Renal pelvis (tissue), 12 donors: ENCODE results near the gene AREL1. TPM values are rescaled to one million over a fixed set of nuclear protein-coding genes. Genes with fewer than 3 reads are reported as not detected.
"Not testable (repeated sequence)": the region's sequence is repeated elsewhere in the genome, so short reads cannot be mapped to it uniquely, and the experiment has no call there.

ENCODE experiments used
- DNase-seq: peaks from one replicate; pipeline ENCODE4 v3.0.0-alpha.2; 2013
- long read RNA-seq, 16 experiments: transcript quantifications; one replicate each; lab custom pipeline, GENCODE V29; 2026
- polyA plus RNA-seq, 3 donors: library from polyadenylated mRNA; unstranded; fragments of 120-200 nt; gene quantifications; one replicate each; pipeline ENCODE4 v1.2.1, GENCODE V29; 2013; ENCODE audit not compliant: insufficient read length in 3 of 3

AREL1 gene, protein sequence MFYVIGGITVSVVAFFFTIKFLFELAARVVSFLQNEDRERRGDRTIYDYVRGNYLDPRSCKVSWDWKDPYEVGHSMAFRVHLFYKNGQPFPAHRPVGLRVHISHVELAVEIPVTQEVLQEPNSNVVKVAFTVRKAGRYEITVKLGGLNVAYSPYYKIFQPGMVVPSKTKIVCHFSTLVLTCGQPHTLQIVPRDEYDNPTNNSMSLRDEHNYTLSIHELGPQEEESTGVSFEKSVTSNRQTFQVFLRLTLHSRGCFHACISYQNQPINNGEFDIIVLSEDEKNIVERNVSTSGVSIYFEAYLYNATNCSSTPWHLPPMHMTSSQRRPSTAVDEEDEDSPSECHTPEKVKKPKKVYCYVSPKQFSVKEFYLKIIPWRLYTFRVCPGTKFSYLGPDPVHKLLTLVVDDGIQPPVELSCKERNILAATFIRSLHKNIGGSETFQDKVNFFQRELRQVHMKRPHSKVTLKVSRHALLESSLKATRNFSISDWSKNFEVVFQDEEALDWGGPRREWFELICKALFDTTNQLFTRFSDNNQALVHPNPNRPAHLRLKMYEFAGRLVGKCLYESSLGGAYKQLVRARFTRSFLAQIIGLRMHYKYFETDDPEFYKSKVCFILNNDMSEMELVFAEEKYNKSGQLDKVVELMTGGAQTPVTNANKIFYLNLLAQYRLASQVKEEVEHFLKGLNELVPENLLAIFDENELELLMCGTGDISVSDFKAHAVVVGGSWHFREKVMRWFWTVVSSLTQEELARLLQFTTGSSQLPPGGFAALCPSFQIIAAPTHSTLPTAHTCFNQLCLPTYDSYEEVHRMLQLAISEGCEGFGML
- 10 to 100 TPM; 33.1 to 38.4 (median 33.3) TPM for polyA plus RNA-seq
- long read RNA-seq, donor 1, full-length matches to known transcripts = 1 of 1 reads
- long read RNA-seq, donor 1, partial matches to known transcripts = 0 of 1 reads
- long read RNA-seq, donor 1, other reads (novel, unspliced or antisense) = 0 of 1 reads
- long read RNA-seq, donor 2 = 0 reads
- long read RNA-seq, donor 3 = 0 reads
- long read RNA-seq, donor 4 = 0 reads
- long read RNA-seq, donor 5 = 0 reads
- long read RNA-seq, donor 6 = 0 reads
- long read RNA-seq, donor 7 = 0 reads
- long read RNA-seq, donor 8, partial matches to known transcripts = 0 of 1 reads
- long read RNA-seq, donor 8, other reads (novel, unspliced or antisense) = 0 of 1 reads
- long read RNA-seq, donor 9, partial matches to known transcripts = 0 of 1 reads
- long read RNA-seq, donor 9, other reads (novel, unspliced or antisense) = 0 of 1 reads
- long read RNA-seq, donor 10, partial matches to known transcripts = 0 of 1 reads
- long read RNA-seq, donor 10, other reads (novel, unspliced or antisense) = 0 of 1 reads
- long read RNA-seq, donor 11 = 0 reads
- long read RNA-seq, donor 12, full-length matches to known transcripts = 1 of 1 reads
- long read RNA-seq, donor 12, partial matches to known transcripts = 0 of 1 reads
- long read RNA-seq, donor 12, other reads (novel, unspliced or antisense) = 0 of 1 reads
- long read RNA-seq, donor 13 = 0 reads
- long read RNA-seq, donor 14 = 0 reads
- long read RNA-seq, donor 15 = 0 reads
- long read RNA-seq, donor 16 = 0 reads

GRCh38 chr14:74712499-74713394 lies at the start of gene AREL1, which contains the start of gene FCF1:
Gene AREL1 (minus strand): TSS chr14:74713080. CDS start chr14:74685615, 27,465 bp downstream.
Gene FCF1 (plus strand): TSS chr14:74713144. CDS start chr14:74713198, 54 bp downstream.
- DNase-seq = peak; percentile 94

DNA sequence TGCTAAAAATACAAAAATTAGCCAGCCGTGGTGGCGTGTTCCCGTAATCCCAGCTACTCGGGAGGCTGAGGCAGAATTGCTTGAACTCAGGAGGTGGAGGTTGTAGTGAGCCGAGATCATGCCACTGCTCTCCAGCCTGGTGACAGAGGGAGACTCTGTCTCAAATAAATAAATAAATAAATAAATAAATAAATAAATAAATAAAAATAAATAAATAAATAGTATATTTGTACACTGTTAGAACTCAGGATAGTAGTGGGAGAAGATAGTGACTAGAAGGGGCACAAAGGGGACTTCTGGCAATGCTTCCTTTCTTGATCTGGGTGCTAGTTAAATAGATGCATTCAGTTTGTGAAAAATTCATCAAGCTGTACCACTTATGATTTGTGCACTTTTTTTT lies 45.6 kb upstream of the AREL1 start:
- DNase-seq = not testable (repeated sequence)

DNA sequence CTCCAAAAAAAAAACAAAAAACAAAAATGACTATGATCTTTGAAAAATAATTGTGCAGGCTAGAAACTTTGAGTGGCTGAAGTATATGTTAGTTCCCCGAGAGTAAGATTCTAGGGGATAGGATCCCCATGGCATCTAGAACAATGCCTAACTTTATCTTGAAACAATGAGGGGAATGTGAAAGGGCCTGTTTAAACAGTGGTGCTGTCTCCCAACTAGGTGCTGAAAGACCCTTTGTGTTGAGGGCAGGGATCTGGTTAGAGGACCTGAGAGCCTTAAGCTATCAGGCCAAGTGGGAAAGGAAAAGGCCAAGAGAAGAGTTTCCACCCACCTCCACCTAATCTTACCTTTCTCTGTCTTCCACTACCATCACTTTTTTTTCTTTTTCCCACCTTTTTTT lies 43.4 kb upstream of the AREL1 start:
- no peak for DNase-seq

DNA sequence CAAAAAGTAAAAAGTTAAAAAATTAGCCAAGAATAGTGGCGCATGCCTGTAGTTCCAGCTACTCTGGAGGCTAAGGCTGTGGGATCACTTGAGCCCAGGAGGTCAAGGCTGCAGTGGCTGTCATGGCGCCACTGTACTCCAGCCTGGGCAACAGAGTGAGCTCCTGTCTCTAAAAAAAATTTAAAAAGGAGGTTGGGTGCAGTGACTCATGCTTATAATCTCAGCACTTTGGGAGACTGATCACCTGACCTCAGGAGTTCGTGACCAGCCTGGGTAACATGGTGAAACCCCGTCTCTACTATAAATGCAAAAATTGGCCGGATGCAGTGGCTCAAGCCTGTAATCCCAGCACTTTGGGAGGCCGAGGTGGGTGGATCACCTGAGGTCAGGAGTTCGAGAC lies 42.0 kb upstream of the AREL1 start:
- DNase-seq = no peak

DNA sequence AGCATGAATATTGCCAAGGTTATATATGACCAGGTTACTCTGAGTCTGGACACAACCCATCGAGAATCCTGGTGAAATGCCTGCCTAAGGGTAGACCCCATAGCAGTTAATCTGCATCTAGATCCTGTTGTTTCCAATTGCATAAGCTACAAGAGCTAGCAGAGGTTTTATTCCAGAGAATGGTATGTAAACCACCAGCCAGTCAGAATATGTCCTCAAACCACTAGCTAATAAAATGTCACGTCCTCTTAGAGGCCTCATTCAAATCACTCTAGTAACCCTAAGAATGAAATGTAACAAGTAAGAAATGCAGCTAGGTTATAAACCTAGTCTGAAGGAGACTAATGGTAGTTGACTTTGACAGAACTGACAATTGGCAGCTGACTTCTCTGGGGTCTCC lies 41.3 kb upstream of the AREL1 start:
- DNase-seq = no peak

GRCh38 chr14:74747237-74747636 lies 34.4 kb upstream of the AREL1 start:
- DNase-seq = no peak

GRCh38 chr14:74739293-74740030 lies 26.6 kb upstream of the AREL1 start:
- DNase-seq = no peak

DNA sequence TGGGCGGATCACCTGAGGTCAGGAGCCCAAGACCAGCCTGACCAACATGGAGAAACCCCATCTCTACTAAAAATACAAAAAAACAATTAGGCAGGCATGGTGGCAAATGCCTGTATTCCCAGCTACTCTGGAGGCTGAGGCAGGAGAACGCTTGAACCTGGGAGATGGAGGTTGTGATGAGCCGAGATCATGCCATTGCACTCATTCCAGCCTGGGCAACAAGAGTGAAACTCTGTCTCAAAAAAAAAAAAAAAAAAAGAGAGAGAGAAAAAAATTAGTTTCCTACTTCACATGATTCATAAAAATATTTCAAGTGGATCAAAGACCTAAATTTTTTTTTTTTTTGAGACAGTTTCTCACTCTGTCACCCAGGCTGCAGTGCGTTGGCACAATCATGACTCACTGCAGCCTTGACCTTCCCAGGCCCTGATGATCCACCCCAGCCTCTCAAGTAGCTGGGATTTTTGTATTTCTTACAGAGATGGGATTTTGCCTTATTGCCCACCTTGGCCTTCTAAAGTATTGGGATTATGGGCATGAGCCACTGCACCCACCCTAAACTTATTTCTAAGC lies 25.0 kb upstream of the AREL1 start:
- no peak for DNase-seq

DNA sequence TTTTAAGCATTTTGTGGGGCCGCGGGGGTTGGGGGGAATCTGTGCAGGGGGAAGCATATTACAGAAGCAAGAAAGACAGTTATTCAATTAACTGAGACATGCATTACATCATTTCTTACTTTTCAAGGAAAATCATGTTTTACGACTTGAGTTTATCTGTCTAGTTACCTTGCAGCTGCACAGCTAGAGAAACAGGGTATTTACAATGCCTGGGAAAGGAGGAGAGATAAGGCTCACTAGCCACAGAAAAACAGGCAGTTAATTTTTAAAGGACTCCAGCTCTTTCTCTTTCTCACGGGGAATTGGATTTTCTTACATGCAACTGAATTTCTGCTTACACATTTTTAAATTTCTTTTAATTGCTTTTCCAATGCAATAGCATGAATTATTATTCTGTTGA lies 22.2 kb upstream of the AREL1 start:
- no peak for DNase-seq

- DNase-seq = no peak
Observed at GRCh38 chr14:74733221-74733620, 20.3 kb upstream of the AREL1 start.

DNA sequence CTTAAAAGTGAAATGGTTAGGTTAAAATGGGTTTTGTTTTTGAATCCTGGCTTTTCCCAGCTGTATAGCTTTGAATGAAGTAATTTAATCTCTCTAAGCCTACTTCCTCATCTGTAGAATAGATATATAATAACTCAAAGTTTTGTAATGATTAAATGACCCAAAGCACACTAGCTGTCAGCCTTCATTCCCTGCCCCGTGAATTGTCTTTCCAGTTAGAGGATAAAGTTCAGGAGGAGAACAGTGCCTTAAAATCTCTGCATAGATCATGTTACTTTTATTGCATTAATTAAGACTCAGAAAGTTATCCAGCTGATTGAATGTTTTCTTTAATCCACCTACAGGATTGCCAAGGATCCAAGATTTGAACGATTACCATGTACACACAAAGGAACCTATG lies 19.5 kb upstream of the AREL1 start:
- no peak for DNase-seq

DNA sequence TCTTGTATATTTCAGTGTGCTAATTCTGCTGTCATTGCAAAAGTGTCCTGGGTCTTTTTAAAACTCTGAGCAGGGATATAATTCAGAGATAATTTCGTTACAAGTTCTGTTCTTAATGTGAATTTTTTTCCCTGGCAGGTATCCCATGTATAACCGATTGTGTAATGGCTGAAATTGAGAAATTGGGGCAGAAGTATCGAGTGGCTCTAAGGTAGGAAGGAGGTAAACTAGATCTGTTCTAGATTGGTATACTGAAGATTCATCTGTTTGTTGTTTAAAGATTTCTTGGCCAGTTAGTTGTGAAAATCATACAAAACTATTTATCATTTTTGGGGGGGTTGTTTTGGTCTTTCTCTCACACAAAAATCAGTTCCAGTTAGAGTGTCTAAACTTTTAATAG lies 10.3 kb upstream of the AREL1 start:
- DNase-seq = no peak

DNA sequence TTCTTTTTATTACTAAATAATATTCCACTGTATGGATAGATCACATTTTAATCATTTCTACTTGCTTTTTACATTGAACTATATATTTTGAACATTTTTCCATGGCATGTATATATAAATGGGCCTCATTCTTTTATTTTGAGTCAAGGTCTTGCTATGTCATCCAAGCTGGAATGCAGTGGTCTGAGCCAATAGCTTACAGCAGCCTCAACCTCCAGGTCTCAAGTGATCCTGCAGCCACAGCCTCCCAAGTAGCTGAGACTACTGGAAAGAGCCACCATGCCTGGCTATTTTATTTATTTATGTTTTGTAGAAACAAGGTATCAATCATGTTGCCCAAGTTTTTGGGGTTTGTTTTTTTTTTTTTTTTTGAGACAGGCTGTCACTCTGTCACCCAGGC lies 7.6 kb upstream of the AREL1 start:
- no peak for DNase-seq

- DNase-seq = no peak
Observed at GRCh38 chr14:74713395-74713735, 485 bp upstream of the AREL1 start.

GRCh38 chr14:74711651-74712050 lies 1.2 kb downstream of the AREL1 start:
- no peak for DNase-seq

DNA sequence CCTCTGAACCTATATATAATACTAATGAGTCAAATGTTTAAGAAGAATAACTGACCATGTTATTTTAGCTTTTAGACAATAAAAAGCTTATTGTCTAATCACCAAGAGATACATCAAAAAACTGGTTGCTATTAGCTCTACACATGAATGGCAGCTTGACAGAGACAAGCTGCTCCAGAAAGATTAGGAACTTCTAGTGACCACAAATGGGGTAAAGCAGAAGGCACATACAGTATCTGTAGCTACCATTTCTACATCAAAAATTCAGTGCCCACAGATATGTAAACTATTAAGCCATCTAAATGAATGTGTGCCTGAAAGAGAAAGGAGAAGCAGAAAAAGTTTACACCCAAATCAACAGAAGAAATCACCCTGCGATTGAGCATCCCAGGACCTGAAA lies 2.4 kb downstream of the AREL1 start:
- no peak for DNase-seq

GRCh38 chr14:74705613-74706500 lies 7.0 kb downstream of the AREL1 start:
- DNase-seq = no peak

DNA sequence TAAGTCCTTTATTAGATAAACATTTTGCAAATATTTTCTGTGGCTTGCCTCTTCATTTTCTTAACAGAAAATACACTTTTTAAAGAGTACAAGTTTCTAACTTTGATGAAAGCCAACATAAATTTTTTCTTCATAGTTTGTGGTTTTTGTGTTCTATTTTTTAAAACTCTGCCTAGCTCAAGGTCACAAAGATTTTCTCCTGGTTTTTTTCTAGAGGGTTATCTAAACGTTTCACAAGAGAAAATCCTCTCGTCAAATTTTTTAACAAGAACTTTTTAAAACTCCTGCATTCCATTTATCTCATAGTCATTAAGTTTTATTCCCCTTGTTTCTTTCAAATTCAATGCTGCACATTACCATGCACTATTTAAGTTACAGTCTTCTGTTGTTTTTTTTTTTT lies 8.2 kb downstream of the AREL1 start:
- DNase-seq = no peak
